Glomerular visceral epithelial cell (primary cell): ENCODE measurements around the gene BRPF1.
A peak's percentile ranks its signal among the peaks of the same experiment; 100 is the strongest.
"Not testable (repeated sequence)": the region's sequence is repeated elsewhere in the genome, so short reads cannot be mapped to it uniquely, and the experiment has no call there.

ENCODE experiments used
- DNase-seq: peaks from one replicate; pipeline ENCODE4 v3.0.0-alpha.2; 2016; ENCODE audit errors: extremely low spot score

The BRPF1 gene

GRCh38 chr3:9769426-9770275, 38.1 kb downstream of the BRPF1 start, which contains the start of gene CAMK1:
Gene CAMK1, minus strand, starts transcription at chr3:9769947. Its CDS starts 2,198 bp downstream, at chr3:9767749.
- peak; percentile 69 for DNase-seq

GRCh38 chr3:9770276-9770812, 38.8 kb downstream of the BRPF1 start:
- no peak for DNase-seq

- DNase-seq, result not testable (repeated sequence)
Observed at GRCh38 chr3:9771007-9771406, 39.5 kb downstream of the BRPF1 start.

- no peak for DNase-seq
Observed at GRCh38 chr3:9776896-9777693, 45.6 kb downstream of the BRPF1 start.

GRCh38 chr3:9777694-9778021, 46.1 kb downstream of the BRPF1 start:
- no peak for DNase-seq

- peak; percentile 28 for DNase-seq
Observed at GRCh38 chr3:9778143-9779074, 46.9 kb downstream of the BRPF1 start.

- DNase-seq, result no peak
Observed at GRCh38 chr3:9779075-9779593, 47.6 kb downstream of the BRPF1 start.

GRCh38 chr3:9779721-9780457, 48.4 kb downstream of the BRPF1 start:
- DNase-seq, result peak; percentile 52

- DNase-seq, result peak; percentile 66
Observed at GRCh38 chr3:9780458-9780812, 48.9 kb downstream of the BRPF1 start.

GRCh38 chr3:9780910-9781309, 49.4 kb downstream of the BRPF1 start:
- peak; percentile 17 for DNase-seq

- no peak for DNase-seq
Observed at GRCh38 chr3:9781551-9781950, 50.0 kb downstream of the BRPF1 start.

GRCh38 chr3:9781978-9782603, 50.6 kb downstream of the BRPF1 start:
- DNase-seq, result no peak

GRCh38 chr3:9782770-9783169, 51.2 kb downstream of the BRPF1 start:
- DNase-seq, result no peak

- DNase-seq, result no peak
Observed at GRCh38 chr3:9783954-9784353, 52.4 kb downstream of the BRPF1 start.

GRCh38 chr3:9784965-9785364, 53.4 kb downstream of the BRPF1 start:
- no peak for DNase-seq

- DNase-seq, result no peak
Observed at GRCh38 chr3:9785602-9786001, 54.1 kb downstream of the BRPF1 start.

- no peak for DNase-seq
Observed at GRCh38 chr3:9786209-9786739, 54.7 kb downstream of the BRPF1 start.

GRCh38 chr3:9786825-9787669, 55.5 kb downstream of the BRPF1 start:
- DNase-seq, result no peak

- no peak for DNase-seq
Observed at GRCh38 chr3:9787714-9788113, 56.2 kb downstream of the BRPF1 start.
